Activated T-helper 17 cell treated with anti-CD3 and anti-CD28 coated beads, Interleukin-2, amount 50 U/mL, for 72 hours (primary cell): ENCODE results near the gene LDAH. TPM values are rescaled to one million over a fixed set of nuclear protein-coding genes. Genes with fewer than 3 reads are reported as not detected.

Experiments used
- ATAC-seq: fragments of 150-1000 bp; cut with Tn5 transposase; replicated peaks from 2 replicates; pipeline ENCODE4 v1.10.0; 2021; ENCODE audit warnings: mild to moderate bottlenecking, moderate library complexity
- H3K27ac Mint-ChIP-seq: one replicate; pipeline ENCODE4 v1.8.0; 2022; ENCODE audit warnings: mixed read lengths
- H3K27me3 Mint-ChIP-seq: one replicate; pipeline ENCODE4 v1.8.0; 2022; ENCODE audit warnings: mixed read lengths
- H3K36me3 Mint-ChIP-seq: one replicate; pipeline ENCODE4 v1.8.0; 2022; ENCODE audit warnings: low read depth, mild to moderate bottlenecking, mixed read lengths
- H3K4me1 Mint-ChIP-seq: one replicate; pipeline ENCODE4 v1.8.0; 2022; ENCODE audit warnings: mixed read lengths
- H3K4me3 Mint-ChIP-seq: one replicate; pipeline ENCODE4 v1.8.0; 2022; ENCODE audit warnings: mild to moderate bottlenecking, mixed read lengths
- H3K9me3 Mint-ChIP-seq: one replicate; pipeline ENCODE4 v1.8.0; 2022; ENCODE audit warnings: mixed read lengths
- total RNA-seq, 2 donors: library from RNA; stranded (reverse); gene quantifications; one replicate each; pipeline ENCODE4 v1.2.3, GENCODE V29; 2022

LDAH gene
- total RNA-seq, 2 donors from 2014 or later: 29.4 to 32.5 TPM

DNA sequence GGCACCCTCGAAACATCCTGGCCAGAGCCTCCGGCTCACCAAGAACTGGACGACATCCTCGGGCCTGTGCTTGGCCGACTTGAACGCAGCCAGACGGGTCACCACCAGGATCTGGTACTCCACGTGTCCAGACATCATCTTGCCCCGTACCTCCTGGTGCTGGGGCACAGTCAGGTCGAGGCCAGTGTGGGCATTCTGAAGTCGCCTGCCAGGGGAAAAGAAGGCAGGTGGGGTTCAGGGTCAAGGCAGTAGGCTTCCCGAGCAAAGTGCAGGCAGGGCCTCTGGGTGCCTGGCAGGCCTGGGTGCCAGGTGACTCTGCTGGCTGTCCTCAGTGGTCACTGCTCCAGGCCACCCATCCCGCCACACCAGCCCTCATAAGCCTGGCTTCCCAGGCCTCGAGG, 177.6 kb downstream of the LDAH start:
- no peak overlapping the region for H3K4me3 Mint-ChIP-seq

DNA sequence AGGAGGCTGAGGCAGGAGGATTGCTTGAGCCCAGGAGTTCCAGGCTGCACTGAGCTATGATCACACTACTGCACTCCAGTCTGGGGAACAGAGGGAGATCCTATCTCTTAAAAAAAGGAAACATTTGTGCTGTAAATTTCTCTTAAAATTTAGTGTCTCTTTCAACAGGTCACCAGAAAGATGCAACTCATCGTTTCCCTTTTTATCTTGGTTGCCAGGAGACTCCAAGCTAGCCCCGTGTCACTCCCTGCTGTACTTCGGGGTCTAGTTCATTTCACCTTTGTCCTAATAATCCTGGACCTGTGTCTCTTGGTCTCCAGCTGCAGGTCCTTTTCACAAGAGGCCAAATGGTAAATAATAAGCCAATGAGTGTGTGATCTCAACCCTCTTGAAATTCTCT, 179.1 kb downstream of the LDAH start:
- Mint-ChIP-seq H3K36me3 (peaks cover 22% of the 10 kb centered on the region), H3K27me3 (no peaks in the 10 kb centered on the region)
- ATAC-seq: no peak

More for the DNA sequence above, 177.6 kb downstream of the LDAH start:
- Mint-ChIP-seq H3K27ac (no peak overlapping the region), H3K27me3 (no peaks in the 10 kb centered on the region), H3K36me3 (peaks cover 11% of the 10 kb centered on the region), H3K9me3 (no peaks in the 10 kb centered on the region), H3K4me1 (peaks cover 12% of the 10 kb centered on the region)
- no peak for ATAC-seq

DNA sequence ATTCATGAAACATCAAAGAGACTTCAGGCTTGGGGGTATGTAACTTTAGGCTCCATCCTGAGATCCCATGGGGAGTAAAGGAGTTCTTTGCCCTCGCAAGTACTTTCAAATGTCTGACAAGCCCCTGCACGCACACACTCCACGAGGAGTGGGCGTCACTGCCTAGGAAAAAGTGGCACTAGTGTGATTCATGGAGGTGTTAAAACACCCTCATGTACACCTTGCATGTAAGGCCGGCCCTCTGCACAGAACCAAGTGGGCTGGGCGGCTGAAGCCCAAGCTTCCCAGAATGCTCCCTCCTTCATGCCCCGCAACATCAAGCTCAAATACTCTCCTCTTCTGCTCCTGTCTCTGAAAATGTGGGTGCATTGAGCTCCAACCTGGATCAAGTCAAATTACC, 179.8 kb downstream of the LDAH start:
- Mint-ChIP-seq H3K9me3 (no peaks in the 10 kb centered on the region), H3K4me3 (no peak overlapping the region), H3K27me3 (no peaks in the 10 kb centered on the region), H3K4me1 (no peaks in the 10 kb centered on the region), H3K27ac (no peak overlapping the region), H3K36me3 (peaks cover 23% of the 10 kb centered on the region)
- no peak for ATAC-seq

More for the DNA sequence above, 179.1 kb downstream of the LDAH start:
- no peaks in the 10 kb centered on the region for H3K9me3 Mint-ChIP-seq
- H3K27ac Mint-ChIP-seq: peak overlapping the region; percentile 12
- no peaks in the 10 kb centered on the region for H3K4me1 Mint-ChIP-seq
- H3K4me3 Mint-ChIP-seq: no peak overlapping the region

DNA sequence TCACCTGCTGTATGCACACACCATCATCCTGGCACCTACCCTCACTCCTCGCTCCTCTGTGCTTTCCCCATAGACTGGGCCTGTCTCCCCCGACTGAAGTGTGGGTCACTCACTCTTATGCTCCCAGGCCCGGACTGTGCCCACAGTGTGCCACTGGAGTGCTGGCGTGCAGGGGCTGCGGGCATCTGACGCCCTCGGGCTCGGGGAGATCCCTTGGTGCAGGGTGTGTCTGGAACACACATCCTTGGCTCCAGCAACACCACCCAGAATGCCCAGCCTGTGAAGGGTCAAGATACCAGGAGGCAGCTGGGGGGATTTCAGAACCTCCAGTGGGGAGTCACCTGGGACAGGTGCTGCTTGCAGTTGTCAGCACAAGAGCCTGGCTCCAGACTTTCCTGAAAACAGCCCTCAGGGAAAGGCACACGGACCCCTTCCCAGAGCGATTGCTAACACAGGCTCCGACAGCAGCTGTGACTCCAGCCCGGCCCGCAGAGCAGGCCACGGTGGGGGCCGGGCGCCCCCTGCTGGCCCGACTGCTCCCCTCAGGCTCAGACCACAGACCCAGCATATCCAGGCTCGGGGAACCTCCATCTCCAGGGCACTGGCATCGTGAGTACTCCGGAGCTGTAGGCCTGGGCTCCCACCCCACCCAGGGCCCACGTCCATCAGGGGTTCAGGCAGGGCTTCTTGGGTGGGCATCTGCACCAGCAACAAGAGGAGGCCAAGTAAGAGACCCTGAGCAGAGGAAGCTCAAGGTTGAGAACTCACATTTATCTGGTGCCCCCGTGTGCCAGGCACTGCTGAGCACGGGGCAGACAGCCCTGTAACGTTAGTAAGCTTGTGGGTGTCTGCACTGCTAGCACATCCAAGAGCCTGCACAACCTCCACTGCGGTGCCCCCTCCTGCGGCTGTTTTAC, 180.6 kb downstream of the LDAH start:
- H3K27ac Mint-ChIP-seq: no peak overlapping the region
- no peak overlapping the region for H3K4me3 Mint-ChIP-seq
- H3K36me3 Mint-ChIP-seq: peaks cover 23% of the 10 kb centered on the region
- H3K4me1 Mint-ChIP-seq: no peaks in the 10 kb centered on the region
- H3K9me3 Mint-ChIP-seq: no peaks in the 10 kb centered on the region
- peak; percentile 98 for ATAC-seq
- no peaks in the 10 kb centered on the region for H3K27me3 Mint-ChIP-seq

DNA sequence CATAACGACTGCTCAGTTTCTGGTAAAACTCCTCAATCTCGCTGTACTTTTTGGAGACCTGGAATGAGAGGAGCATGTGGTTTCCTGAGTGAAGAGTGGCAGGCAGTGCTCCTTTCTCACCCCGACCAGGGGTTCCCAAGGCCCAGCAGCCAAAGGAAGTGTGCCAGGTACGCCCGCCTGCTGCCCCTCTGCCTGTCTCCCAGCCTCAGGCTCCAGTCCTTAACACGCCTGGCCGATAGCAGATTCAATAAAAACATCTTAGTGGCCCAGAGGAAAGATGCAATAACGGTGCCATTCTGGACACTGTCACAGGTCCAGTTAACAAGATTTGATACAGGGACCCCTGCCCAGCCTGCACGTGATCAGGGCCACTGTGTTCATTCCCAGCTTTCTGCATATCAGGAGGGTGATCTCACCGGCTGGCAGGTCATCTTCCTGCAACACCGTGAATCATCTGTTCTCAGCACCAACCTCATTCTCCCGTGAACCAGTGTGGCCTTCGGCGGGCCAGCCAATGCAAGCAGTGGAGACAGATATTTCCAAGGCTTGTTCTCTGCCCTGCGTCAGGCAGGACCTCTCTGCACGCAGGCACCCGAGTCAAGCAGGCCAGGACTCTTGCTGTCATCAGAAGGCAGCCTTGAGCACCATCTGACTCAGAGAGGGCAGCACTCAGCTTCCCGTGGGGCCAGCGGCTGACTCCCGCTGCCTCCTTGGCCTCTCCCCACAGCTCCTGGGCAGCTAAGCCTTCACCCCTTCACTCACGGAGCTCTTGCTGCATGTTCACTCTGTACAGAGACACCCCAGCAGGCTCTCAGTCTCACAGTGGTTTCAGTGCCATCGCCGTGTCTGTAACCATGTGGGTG, 181.5 kb downstream of the LDAH start:
- Mint-ChIP-seq H3K9me3 (no peaks in the 10 kb centered on the region), H3K4me1 (no peaks in the 10 kb centered on the region), H3K36me3 (peaks cover 32% of the 10 kb centered on the region), H3K27ac (no peak overlapping the region), H3K4me3 (no peak overlapping the region), H3K27me3 (no peaks in the 10 kb centered on the region)
- no peak for ATAC-seq

DNA sequence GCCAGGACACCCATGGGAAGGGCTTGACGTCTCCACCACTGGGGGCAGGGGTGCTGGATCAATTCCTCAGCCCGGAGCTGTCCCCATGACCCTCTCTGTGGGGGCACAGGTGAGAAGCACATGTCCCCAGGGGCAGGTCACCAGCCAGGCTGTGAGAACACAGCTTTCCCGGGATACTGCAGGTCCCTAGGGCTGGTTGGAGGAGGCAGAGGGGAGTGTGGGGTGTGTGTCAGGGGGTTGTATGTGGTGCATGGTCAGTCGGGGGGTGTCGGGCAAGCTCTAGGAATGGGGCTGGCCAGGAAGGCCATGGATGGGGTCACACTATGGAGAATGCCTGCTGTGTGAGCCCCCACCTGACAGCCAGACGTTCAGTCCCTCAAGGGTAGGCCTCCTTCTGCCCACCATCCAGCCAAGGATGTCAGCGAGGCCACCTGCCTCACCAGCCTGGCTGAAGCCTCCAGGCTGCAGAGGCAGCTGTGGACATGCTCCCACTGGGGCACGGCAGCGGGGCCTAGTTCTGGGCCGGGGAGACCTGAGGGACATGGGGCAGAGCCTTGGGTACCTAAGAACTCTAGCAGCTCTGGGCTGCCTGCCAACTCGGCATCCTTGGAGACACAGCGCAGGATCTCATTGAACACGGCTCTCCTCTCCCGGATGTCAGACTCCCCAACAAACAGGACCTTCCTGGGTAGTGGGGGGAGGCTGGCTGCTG, 182.3 kb downstream of the LDAH start:
- H3K27me3 Mint-ChIP-seq: no peaks in the 10 kb centered on the region

DNA sequence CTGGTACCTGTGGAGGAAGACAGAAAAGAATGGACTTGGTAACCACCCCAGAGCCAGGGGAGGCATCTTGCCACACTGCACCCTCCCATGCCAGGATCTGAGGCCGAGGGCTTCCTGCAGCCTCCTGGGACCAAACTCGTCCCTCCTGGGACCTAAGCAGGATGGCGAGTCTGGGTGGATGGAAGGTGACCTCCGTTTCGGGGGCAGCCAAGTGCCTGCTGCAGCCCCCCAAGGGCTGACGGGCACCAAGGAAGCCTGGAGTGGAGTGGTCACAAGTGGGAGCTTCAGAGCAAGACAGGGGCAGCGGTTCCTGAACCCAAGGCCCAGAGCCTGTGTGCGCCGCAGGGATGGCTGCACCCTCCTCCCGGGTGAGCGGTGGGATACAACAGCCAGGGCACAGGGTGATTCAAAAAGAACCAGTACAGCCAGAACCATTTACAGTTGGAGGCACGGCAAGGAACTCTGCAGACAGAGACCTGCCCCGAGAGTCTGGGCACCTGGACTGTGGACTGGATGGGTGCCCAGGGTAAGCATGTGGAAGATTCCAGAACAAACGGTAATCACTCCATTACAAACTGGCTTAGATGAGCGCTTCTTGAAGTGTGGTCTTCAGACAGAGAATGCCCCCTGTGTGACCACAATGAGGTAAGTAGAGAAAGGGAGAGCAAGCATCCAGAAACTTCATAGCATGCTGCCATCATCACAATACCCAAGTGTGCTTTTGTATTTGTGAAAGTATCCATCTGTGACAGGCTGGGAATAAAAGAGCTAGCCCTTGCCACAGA, 184.1 kb downstream of the LDAH start:
- no peak for ATAC-seq
- H3K4me3 Mint-ChIP-seq: no peak overlapping the region
- peaks cover 32% of the 10 kb centered on the region for H3K36me3 Mint-ChIP-seq

More for the DNA sequence above, 182.3 kb downstream of the LDAH start:
- no peak for ATAC-seq
- no peaks in the 10 kb centered on the region for H3K4me1 Mint-ChIP-seq
- H3K36me3 Mint-ChIP-seq: peaks cover 36% of the 10 kb centered on the region
- H3K27ac Mint-ChIP-seq: no peak overlapping the region
- no peak overlapping the region for H3K4me3 Mint-ChIP-seq
- no peaks in the 10 kb centered on the region for H3K9me3 Mint-ChIP-seq

DNA sequence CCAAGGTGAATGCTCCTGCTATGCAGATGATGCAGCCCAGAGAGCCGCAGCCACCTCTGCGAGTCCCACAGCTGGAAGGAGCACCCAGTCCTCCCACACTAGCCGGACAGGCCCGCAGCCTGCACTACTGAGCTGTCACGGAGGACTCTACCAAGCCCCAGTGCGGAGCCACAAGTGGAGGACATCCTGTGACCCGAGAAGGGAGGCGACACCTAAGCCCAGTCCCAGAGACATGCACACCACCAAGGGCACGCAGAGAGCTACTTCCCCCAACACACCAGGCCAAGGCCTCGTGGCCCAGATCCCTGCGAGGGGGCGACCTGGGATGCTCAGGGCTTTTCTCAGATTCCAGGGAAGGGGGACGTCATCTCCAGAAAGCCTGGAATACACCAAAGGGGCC, 184.9 kb downstream of the LDAH start:
- no peak overlapping the region for H3K27ac Mint-ChIP-seq

More for the DNA sequence above, 184.1 kb downstream of the LDAH start:
- no peaks in the 10 kb centered on the region for H3K9me3 Mint-ChIP-seq
- H3K4me1 Mint-ChIP-seq: no peaks in the 10 kb centered on the region
- H3K27ac Mint-ChIP-seq: no peak overlapping the region
- H3K27me3 Mint-ChIP-seq: no peaks in the 10 kb centered on the region

DNA sequence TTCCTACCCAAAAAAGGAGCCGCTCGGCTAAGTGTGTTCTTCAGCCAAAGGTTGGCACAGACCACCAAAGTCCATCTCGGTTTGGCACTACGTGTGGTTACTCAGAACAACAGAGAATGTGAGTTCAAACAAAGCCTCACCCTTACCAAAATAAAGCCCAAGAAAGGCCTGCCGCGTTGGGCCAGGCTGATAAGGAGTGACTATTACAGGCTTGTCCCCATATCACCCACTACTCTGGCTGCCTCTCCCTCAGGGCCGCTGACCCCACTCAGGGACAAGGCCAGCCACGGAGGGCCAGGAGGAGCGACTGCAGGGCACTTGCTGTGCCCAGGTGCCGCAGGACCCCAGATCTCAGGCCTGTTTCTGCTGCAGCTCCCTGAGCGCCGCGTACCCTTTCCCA, 185.8 kb downstream of the LDAH start:
- Mint-ChIP-seq H3K27me3 (no peaks in the 10 kb centered on the region), H3K4me3 (no peak overlapping the region), H3K9me3 (no peaks in the 10 kb centered on the region), H3K36me3 (peaks cover 32% of the 10 kb centered on the region), H3K27ac (no peak overlapping the region), H3K4me1 (no peaks in the 10 kb centered on the region)
- ATAC-seq: no peak

More for the DNA sequence above, 184.9 kb downstream of the LDAH start:
- Mint-ChIP-seq H3K27me3 (no peaks in the 10 kb centered on the region), H3K4me3 (no peak overlapping the region), H3K9me3 (no peaks in the 10 kb centered on the region), H3K4me1 (no peaks in the 10 kb centered on the region), H3K36me3 (peaks cover 32% of the 10 kb centered on the region)
- no peak for ATAC-seq

DNA sequence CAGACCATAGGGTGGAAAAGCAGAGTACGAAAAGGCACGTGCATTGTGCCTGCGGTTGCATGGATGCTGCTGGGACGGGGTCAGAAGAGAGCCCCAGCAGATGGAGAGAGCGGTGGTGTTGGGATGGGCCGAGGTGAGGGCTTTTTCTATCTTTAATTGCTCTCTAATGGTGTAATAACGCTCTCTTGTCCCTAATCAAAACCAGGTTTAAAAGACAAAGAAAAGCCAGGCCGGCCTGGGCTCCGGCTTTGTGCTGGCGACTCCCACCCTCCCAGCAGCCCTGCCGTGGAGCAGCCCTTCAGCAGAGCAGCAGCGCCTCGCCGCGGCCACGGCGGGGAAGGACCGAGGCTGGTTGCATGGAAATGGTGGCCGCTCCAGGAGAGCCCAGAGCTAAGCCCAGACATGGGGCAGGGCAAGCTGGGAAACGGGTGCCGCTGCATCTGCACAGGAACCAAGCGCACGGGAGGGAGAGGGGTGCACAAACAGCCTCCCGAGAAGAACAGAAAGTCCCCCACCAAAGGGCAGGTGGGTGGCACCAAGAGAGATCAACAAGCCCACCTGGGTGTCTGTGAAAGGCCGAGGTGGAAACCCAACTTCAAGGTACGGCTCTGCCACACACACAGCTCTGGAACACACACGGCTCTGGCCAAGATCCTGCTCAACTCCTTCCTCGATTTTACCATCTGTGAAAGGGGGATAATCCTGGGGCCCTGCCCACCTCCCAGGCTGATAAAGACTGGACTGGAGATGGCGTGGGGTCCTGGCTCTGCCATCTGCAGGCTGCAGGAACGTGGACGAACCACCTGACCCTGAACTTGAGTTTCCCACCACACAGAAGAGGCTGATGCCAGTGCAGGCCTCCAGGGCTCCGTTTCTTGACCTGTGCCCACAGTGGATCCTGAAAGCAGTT, 187.0 kb downstream of the LDAH start:
- Mint-ChIP-seq H3K9me3 (no peaks in the 10 kb centered on the region), H3K27me3 (no peaks in the 10 kb centered on the region), H3K27ac (no peak overlapping the region), H3K4me1 (no peaks in the 10 kb centered on the region), H3K36me3 (peaks cover 32% of the 10 kb centered on the region), H3K4me3 (no peak overlapping the region)
- ATAC-seq: peak; percentile 77

DNA sequence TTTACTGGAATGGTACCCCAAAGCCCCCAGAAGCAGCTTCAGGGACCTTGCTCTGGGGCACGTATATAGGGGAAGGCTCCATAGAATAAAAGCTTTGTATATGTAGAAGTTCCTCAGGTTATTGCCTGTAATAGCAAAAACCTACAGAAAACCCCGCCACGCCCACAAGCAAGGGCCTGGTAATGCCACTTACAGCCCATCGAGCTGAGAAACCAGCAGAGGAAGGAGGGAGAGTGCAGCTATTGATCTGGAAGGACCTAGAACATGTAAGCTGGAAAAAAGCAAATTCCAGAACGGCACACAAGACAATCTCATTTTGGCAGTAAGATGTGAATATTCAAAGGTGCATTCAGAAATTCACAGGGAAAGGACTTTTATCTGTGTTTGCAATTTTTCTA, 187.8 kb downstream of the LDAH start:
- H3K27ac Mint-ChIP-seq: no peak overlapping the region
- no peak overlapping the region for H3K4me3 Mint-ChIP-seq
- H3K4me1 Mint-ChIP-seq: no peaks in the 10 kb centered on the region
- H3K9me3 Mint-ChIP-seq: no peaks in the 10 kb centered on the region
- no peaks in the 10 kb centered on the region for H3K27me3 Mint-ChIP-seq
- no peak for ATAC-seq
- H3K36me3 Mint-ChIP-seq: peaks cover 32% of the 10 kb centered on the region

DNA sequence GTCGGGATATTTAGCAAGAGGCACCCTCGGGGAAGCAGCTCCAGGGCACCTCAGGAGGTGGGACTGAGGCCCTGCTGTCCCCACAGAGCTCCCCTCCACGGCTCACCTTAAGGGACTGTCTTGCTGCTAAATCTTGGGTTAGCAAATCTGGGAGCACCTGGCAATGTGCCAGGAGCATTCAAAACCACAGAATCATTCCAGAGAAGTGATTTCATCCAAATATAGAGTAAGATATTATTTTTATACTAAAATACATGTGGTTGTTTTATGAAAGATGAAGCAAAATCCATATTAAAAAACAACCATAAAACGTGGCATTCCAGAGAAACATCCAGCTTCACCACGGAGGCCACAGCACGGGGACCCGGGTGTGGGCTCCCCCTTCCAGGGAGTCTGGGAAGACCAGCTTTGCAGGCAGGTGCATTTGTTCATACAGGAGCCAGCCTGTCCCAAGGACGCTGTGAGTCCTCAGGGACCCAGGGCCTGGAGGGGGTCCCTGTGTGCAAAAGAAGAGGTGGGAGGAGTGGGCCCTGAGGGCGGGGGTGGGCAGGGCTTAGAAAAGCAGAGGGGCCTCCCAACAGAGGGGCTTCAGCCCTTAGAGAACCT, 188.3 kb downstream of the LDAH start:
- Mint-ChIP-seq H3K36me3 (peaks cover 29% of the 10 kb centered on the region), H3K4me3 (no peak overlapping the region), H3K4me1 (no peaks in the 10 kb centered on the region), H3K27ac (no peak overlapping the region), H3K27me3 (no peaks in the 10 kb centered on the region), H3K9me3 (no peaks in the 10 kb centered on the region)
- ATAC-seq: no peak
